HG03103 (cell line): Measurements from ENCODE around the gene ITPR2.
"Not testable (repeated sequence)": the region's sequence is repeated elsewhere in the genome, so short reads cannot be mapped to it uniquely, and the experiment has no call there.

Source experiments
- ATAC-seq: cut with Tn5 transposase; IDR thresholded peaks from one replicate; pipeline ENCODE4 v1.9.1; 2021; ENCODE audit warnings: low read depth; ENCODE audit not compliant: unreplicated experiment

Gene ITPR2

GRCh38 chr12:26688344-26688904, 144.6 kb downstream of the ITPR2 start:
- no peak for ATAC-seq

GRCh38 chr12:26686408-26686807, 146.6 kb downstream of the ITPR2 start:
- no peak for ATAC-seq

- ATAC-seq: no peak
Measured at GRCh38 chr12:26684101-26684500, 148.9 kb downstream of the ITPR2 start.

GRCh38 chr12:26683443-26683842, 149.6 kb downstream of the ITPR2 start:
- no peak for ATAC-seq

- no peak for ATAC-seq
Measured at GRCh38 chr12:26680727-26681455, 152.1 kb downstream of the ITPR2 start.

- no peak for ATAC-seq
Measured at GRCh38 chr12:26678697-26679660, 154.0 kb downstream of the ITPR2 start.

GRCh38 chr12:26671487-26671886, 161.5 kb downstream of the ITPR2 start:
- ATAC-seq: not testable (repeated sequence)

GRCh38 chr12:26668847-26669246, 164.1 kb downstream of the ITPR2 start:
- ATAC-seq: no peak

- no peak for ATAC-seq
Measured at GRCh38 chr12:26668230-26668629, 164.8 kb downstream of the ITPR2 start.

GRCh38 chr12:26666286-26666685, 166.7 kb downstream of the ITPR2 start:
- no peak for ATAC-seq

- ATAC-seq: no peak
Measured at GRCh38 chr12:26661399-26661798, 171.6 kb downstream of the ITPR2 start.

GRCh38 chr12:26659930-26660329, 173.1 kb downstream of the ITPR2 start:
- ATAC-seq: no peak

- ATAC-seq: no peak
Measured at GRCh38 chr12:26658991-26659390, 174.0 kb downstream of the ITPR2 start.

- ATAC-seq: no peak
Measured at GRCh38 chr12:26654623-26655022, 178.4 kb downstream of the ITPR2 start.

GRCh38 chr12:26651566-26652188, 181.3 kb downstream of the ITPR2 start:
- ATAC-seq: no peak

- no peak for ATAC-seq
Measured at GRCh38 chr12:26651036-26651435, 182.0 kb downstream of the ITPR2 start.

- no peak for ATAC-seq
Measured at GRCh38 chr12:26648999-26649398, 184.0 kb downstream of the ITPR2 start.

- no peak for ATAC-seq
Measured at GRCh38 chr12:26648584-26648983, 184.4 kb downstream of the ITPR2 start.

- no peak for ATAC-seq
Measured at GRCh38 chr12:26648066-26648465, 184.9 kb downstream of the ITPR2 start.

- ATAC-seq: no peak
Measured at GRCh38 chr12:26647088-26647487, 185.9 kb downstream of the ITPR2 start.

- ATAC-seq: no peak
Measured at GRCh38 chr12:26646571-26646970, 186.4 kb downstream of the ITPR2 start.
